HUDEP-2 (cell line): Measurements from ENCODE around the gene LGMN.
"Not testable (repeated sequence)": the region's sequence is repeated elsewhere in the genome, so short reads cannot be mapped to it uniquely, and the experiment has no call there.

Experiments
- DNase-seq, 76 experiments: peaks; one replicate each; lab custom pipeline; 2025; ENCODE audit not compliant: unreplicated experiment in 76 of 76; lab: John Stamatoyannopoulos, UW

Gene LGMN

GRCh38 chr14:92680330-92680729 is 68.1 kb downstream of the LGMN start:
- DNase-seq: not testable (repeated sequence)

DNA sequence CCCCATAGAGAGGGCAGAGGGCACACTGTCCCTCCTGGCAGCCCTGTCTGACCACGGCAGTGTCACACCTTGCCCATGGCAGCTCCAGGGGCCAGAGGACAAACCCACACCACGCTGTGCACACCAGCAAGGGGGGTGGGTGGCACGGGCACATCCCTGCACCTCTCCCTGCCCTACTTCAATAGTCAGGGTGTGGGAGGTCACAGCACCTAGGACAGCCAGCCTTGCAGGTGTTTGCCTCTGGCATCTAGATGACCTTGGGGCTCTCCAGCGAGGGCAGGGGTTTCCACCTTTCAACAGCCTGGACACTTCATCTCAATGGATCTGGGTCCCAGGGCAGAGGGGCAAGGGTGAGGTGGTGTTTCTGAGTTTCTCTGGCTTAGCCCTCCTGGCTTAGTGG is 69.2 kb downstream of the LGMN start:
- DNase-seq: no peak

DNA sequence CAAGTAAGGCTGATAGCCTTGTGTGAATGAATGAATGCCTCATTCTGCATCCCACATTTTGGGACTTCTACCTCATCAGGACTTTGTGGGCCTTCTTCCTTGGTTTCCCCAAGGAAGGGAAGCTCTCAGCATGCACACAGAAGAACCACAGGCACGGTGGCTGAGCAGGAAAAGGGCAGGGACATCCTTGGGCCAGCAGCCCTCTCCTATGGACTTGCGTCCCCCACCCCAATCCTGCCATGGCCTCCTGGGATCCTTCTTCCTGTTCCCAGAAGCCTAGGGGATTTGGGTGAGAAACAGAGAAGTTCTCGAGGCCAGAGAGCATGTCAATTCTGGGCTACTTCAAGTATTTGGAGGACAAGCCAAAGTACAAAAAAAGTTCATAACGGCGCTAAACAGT is 69.7 kb downstream of the LGMN start:
- no peak for DNase-seq

GRCh38 chr14:92677955-92678354 is 70.5 kb downstream of the LGMN start:
- DNase-seq: no peak

DNA sequence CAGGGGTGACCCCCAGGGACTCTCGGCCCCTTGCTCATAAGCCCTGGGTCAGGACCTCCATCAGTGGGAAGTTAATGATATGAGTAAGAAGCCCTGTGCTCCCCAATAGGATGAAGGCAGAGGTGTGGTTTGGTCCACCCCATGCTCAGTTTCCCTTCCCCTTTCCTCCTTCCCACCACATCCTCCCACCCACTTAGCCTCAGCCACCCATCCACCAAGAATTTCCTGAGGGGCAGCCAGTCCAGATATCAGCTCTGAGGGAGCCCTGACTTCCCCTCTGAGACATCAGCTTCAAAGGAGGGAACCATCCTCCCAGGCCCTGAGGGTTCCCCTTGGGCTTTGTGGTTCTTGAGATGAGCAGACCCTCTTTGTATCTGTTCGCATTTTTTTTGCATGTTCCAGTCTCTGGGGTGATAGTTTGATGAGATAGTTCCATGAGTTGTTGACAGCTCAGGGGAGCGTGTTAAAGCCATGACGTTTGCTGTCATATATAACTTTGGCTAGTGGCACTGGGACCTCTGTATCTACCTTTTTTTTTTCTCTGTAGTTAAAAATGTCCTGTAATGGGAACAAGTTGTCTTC is 71.2 kb downstream of the LGMN start:
- DNase-seq: no peak

DNA sequence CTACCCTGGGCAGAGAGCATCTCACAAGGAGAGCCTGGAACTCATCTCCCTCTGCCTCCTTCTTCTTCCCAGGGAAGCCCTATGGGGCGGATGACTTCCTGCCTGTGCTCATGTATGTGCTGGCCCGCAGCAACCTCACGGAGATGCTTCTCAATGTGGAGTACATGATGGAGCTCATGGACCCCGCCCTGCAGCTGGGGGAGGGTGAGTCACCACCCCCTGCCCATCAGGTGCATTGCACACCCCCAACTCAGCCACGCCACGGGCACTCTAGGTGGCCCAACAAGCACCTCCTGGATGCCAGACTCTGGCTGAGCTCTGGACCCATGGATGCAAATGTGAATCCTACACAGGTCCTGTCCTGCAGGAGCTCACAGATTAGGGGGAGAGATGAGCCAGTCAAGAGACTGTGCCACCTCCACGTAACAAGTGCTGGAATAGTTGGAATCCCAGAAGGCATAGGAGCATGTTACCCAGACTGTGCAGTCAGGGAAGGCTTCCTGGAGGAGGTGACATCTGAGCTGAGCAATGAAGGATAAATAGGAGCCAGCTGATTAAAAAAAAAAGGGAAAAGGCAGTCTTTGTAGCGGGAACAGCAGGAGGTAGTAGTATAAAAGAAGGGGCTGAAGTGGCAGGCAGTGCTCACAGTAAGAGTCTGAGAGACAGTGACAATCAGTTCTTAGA is 71.9 kb downstream of the LGMN start:
- no peak for DNase-seq

- DNase-seq: no peak
Measured at GRCh38 chr14:92675976-92676375, 72.5 kb downstream of the LGMN start.

DNA sequence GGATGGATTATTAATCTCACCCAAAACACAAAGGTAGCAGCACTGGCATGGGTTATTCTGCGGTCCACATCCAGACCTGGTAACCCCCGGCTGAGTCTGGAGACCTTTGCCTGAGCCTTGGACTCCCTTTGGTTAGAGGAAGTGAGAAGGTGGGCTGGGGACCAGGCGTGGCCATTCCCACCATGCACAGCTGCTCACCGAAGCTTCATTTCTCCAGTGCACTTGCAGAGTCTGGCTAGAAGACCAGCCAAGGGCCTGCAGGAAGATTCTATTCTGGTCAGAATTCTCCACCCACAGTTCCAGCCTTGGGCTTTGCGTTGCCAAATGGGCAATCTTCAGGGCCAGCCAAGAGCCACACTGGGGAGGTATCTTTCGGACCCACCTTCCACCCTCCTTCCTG is 73.0 kb downstream of the LGMN start:
- no peak for DNase-seq

GRCh38 chr14:92673601-92674150 is 74.8 kb downstream of the LGMN start:
- DNase-seq: no peak

- no peak for DNase-seq
Measured at GRCh38 chr14:92670643-92671366, 77.6 kb downstream of the LGMN start.

- peak in 60 of 76 experiments; percentile 5 to 77 (median 28) for DNase-seq
Measured at GRCh38 chr14:92670160-92670559, 78.3 kb downstream of the LGMN start.

GRCh38 chr14:92668276-92668973 is 80.0 kb downstream of the LGMN start:
- peak in 1 of 76 experiments; percentile 15 for DNase-seq

DNA sequence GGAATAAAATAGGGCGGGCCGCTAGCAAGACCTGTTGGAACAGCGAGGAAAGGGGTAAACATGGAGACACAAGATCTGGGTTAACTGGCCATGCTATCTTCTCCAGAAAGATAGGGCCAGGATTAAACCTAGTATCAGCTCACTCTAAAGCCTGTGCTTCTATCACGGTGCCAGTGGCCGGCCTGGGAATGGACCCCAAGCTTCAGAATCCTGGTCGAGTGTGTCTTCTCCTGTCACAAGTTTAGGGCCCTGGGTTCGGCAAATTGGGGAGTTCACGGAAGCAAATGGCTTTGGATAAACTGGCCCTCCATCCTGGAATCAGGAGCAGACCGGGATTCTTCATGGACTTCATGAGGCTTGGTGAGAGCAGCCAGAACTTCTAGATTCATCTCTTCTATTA is 82.2 kb downstream of the LGMN start:
- no peak for DNase-seq

DNA sequence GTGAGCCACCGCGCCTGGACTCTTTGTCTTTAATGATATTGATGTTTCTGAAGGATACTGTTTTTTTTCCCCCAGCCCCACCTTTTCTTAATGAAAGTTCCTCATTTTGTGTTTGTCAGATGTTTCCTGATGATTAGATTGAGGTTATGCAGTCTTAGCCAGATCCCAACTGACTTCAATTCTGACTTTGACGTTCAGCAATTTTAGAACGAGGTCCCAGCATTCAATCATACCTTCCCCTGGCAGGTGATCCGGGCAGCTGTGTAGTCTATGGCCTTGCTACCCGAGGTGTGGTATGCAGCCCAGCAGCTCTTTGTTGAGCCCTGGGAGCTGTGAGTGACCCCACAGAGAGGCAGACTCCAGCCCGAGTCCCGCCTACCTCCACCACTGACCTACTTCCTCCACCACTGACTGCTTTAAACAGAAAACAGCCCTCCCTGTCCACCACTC is 82.7 kb downstream of the LGMN start:
- DNase-seq: peak in 56 of 76 experiments; percentile 4 to 78 (median 32)

- no peak for DNase-seq
Measured at GRCh38 chr14:92663049-92663448, 85.4 kb downstream of the LGMN start.

- no peak for DNase-seq
Measured at GRCh38 chr14:92660571-92660970, 87.9 kb downstream of the LGMN start.

DNA sequence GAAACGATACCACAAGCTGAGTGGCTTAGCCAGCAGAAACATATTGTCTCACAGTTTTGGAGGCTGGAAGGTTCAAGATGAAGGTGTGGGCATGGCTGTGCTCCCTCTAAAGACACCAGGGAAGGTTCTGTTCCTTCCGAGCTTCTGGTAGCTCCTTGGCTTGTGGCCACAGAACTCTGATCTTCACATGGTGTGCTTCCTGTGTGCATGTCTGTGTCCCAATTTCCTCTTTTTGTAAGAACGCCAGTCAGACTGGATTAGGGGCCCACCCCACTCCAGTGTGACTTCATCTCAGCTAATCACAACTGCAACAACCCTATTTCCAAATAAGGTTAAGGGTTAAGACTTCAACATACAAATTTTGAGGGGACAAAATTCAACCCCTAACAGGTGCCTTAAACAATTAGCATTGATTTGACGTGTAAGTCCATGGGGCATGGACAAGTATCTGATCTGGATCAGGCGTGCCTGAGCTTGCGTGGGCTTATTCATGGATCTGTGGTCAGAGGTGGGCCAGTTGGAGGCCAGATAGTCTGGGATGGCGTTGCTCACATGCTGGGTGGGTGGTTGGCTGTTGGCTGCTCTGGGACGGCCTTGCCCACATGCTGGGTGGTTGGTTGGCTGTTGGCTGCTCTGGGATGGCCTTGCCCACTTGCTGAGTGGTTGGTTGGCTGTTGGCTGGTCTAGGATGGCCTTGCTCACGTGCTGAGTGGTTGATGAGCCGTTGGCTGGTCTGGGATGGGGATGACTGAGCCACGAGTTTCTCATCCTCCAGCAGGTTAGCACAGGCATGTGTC is 88.5 kb downstream of the LGMN start:
- peak in 41 of 76 experiments; percentile 1 to 72 (median 23) for DNase-seq

DNA sequence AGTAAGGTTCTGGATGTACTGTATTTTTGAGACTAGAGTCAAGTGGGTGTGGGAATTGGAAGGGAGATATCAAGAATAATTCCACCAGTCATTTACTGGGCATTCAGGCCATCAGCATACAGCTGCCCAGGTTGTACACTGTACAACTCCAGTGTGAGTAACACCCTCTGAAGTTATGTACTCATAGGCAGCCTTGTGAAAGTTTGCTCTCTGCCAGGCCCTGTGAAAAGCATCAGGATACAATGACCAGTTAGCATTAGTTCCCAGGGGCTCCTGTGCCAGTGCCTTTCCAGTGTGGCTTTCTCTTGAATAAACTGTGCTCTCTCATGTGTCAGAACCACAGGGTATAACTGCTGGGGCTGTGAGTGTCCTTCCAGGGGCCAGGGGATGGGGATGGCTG is 89.7 kb downstream of the LGMN start:
- no peak for DNase-seq

DNA sequence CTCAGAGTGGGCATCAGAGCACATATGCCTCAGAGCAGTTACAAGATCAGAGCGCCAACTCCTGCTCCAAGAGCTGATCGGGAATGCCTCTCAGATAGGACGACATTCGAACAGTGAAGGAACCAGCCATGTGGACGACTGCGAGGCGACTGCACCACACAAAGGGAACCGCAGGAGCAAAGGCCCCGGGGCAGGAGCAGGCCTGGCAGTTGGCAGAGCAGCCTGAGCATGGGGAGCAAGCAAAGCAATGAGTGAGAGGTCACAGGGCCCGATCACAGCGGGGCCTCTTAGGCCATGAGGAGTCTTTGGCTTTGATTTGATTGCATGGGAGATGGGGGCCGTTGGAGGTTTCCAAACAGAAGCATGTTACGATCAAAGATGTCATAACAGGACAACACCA is 90.3 kb downstream of the LGMN start:
- no peak for DNase-seq

GRCh38 chr14:92657457-92658142 is 90.8 kb downstream of the LGMN start:
- no peak for DNase-seq
